ENCODE results near the gene ALDH8A1.

- TF ChIP-seq SIN3A (IDR thresholded peaks at IDR 0.05; ENCODE audit: borderline replicate concordance, insufficient read depth, low read depth, low read length) (no peak), CTCF (IDR thresholded peaks at IDR 0.05) (no peak), POLR2AphosphoS5 (IDR thresholded peaks at IDR 0.05; ENCODE audit: low read depth, low read length) (no peak)
These were observed 14.7 kb upstream of the ALDH8A1 start for GRCh38 chr6:134964451-134965203.
